ENCODE measurements around the gene CCM2. TPM values are rescaled to one million over a fixed set of nuclear protein-coding genes. Genes with fewer than 3 reads are reported as not detected.
A peak's percentile ranks its signal among the peaks of the same experiment; 100 is the strongest.

The CCM2 gene
- 50.7 and 62.4 TPM in 2 replicates for total RNA-seq

DNA sequence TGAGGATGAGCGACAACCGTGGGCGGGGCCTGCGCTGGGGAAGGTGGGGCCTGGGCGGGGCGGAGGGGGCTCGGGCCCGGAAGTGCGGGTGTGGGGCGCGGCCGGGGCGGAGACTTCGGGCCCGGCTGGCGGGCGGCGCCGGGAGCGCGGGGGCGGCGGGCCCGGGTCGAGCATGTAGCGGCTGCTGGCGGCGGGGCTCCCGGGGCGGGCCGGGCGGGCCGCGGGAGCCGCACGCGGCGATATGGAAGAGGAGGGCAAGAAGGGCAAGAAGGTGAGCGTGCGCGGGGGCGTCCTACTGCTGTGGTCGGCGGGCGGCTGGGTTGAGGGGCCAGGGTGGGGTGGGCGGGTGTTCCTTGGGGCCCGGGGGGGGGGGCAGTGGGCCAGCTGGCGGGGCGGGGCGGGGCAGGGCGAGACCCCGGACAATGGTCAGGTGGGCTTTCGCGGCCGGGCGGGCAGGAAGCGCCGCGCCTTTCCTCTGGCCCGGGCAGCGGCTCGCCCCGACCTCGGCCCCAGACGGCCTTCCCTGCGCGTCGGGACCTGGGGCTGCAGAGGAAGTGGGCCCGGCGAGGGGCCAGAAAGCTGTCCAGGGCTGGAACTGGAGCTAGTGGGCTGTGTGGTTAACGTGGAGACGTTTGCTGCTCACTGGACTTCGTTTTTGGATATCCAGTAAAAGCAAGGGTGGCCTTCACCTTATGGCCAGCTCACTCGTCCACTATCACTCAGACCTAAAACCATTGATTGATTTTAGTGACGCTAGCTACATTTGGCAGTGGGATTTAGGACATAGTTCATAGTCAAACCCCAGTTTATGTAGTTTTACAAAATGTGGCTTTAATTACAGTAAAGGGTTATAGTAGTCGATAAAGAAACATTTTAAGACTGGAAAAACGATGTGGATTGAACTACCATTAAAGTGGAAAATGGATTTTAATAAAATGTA, at the start of gene CCM2:
CCM2 (plus strand) TSS at position 109 of the 940 bp plus-strand sequence; CDS start at position 242, 133 bp downstream.

DNA sequence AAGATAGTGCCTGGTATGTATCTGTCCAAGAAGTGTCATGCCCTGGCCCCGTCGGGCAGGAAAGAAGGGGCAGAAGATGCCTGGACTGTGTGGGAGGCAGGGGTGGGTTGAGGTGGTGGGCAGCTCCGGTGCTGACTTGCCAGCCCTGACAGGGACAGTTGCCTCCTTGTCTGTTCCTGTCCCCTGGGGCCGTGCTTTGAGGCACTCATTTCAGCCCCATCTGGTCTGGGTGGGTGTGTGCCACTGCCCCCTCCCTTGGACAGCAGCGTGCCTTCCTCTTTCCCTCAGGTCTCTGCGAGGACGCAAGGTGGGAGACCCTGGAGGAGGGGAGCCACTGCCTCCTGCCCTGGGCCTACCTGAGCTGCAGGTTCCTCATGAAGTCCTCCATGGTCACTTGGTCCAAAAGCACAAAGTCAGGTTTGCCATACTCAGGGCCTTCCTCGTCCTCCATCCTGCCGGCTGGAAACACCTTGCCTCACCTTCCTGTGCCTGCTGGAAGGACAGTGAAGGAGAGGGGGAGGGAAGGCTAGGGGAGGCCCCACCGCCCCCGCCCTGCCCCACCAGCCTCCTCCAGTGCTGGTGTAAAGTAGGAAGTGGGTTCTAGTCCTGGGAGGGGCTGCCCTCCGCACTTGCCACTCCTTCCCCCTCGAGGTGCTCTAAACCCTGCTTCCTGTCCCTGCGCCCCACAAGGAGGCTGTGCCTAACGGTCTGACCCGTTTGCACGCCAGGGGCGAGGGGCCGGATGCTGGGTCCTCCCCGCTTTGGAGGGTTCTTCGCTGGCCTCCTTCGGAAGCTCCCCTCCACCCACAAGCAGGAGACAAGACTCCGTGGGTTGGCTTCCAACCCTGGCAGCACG, 21.3 kb upstream of the CCM2 start, which contains the start of gene MYO1G:
MYO1G (minus strand) TSS at position 505 of the 856 bp plus-strand sequence; CDS start at position 451, 54 bp downstream.

GRCh38 chr7:45088821-45089340, 88.9 kb downstream of the CCM2 start, which contains the start of gene NACAD:
TSS of gene NACAD (minus strand) at chr7:45088969. CDS start at chr7:45088894, 75 bp downstream.

DNA sequence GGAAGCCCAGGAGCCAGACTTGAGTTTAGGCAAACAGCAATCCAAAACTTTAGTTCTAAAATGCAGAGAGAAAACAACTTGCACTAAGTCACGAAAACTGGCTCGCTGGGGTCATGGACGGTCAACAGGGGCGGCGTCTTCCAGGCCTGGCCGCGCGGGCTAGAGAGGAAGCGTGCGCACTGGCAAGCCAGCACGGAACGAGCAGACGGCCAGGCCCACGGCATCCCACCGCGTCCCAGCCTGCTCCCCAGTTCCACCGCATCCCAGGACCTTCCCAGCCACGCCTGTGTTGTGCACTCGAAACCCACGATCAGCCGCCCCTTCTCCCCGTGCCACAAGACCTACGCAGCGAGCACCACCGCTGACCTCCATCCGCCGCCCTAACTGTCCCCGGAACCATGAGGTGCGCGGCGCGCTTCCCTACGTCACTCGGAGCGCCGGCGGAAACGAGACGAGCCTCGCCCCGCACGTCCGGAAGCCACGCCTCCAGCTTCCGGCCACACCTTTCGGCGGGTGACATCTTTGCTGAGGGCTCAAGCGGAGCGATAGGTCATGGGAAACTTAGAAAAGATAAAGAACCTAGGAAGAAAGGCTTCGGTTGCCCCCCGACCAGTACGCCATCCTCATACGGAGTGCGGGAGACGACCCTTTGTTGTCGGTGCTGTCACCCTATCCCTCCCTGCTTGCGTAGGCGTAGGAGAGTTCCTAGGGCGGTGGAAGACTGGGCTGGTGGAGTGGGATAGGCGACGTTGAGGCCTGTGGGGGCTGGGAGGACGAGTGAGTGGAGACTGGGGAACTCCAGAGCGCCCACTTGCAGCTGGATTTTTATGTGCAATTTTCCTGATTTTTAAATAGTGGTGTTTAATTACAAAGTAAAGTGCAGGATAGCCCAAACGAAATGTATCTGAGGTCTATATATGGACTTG, 111.6 kb downstream of the CCM2 start, which contains the start of gene TBRG4:
TBRG4 (minus strand) TSS at position 400 of the 926 bp plus-strand sequence. CDS start 2,460 bp downstream, outside the sequence.

Small RNA genes lying within 50 kb of the gene (small RNA-seq; reads per million reads assigned to genes)
- gene SNORA5A (36.9 reads per million, percentile 98 among the genes with 10 or more reads in this experiment), gene SNORA5B (not detected), gene SNORA5C (16.6 reads per million, percentile 97 among the genes with 10 or more reads in this experiment)

Other genes with a start within 250 kb of the CCM2 start
- 2,937 and 3,058 TPM in 2 replicates for gene PPIA, start 203.5 kb upstream of the CCM2 start, total RNA-seq
- gene H2AZ2, start 152.1 kb upstream of the CCM2 start, total RNA-seq, result 111 and 125 TPM in 2 replicates
- 24.5 and 26.8 TPM in 2 replicates for gene PURB, start 114.7 kb upstream of the CCM2 start, total RNA-seq
- gene MYO1G, start 21.2 kb upstream of the CCM2 start, total RNA-seq, result under 0.01 and 0.10 TPM in 2 replicates
- 0.76 and 1.6 TPM in 2 replicates for gene NACAD, start 88.8 kb downstream of the CCM2 start, total RNA-seq
- gene TBRG4, start 111.5 kb downstream of the CCM2 start, total RNA-seq, result 55.1 and 61.4 TPM in 2 replicates
- not detected in 2 replicates for gene RAMP3, start 157.6 kb downstream of the CCM2 start, total RNA-seq

All from vein endothelial cell (primary cell).